ENCODE measurements around the gene AP1G1.

- TF ChIP-seq, protein P1, sequence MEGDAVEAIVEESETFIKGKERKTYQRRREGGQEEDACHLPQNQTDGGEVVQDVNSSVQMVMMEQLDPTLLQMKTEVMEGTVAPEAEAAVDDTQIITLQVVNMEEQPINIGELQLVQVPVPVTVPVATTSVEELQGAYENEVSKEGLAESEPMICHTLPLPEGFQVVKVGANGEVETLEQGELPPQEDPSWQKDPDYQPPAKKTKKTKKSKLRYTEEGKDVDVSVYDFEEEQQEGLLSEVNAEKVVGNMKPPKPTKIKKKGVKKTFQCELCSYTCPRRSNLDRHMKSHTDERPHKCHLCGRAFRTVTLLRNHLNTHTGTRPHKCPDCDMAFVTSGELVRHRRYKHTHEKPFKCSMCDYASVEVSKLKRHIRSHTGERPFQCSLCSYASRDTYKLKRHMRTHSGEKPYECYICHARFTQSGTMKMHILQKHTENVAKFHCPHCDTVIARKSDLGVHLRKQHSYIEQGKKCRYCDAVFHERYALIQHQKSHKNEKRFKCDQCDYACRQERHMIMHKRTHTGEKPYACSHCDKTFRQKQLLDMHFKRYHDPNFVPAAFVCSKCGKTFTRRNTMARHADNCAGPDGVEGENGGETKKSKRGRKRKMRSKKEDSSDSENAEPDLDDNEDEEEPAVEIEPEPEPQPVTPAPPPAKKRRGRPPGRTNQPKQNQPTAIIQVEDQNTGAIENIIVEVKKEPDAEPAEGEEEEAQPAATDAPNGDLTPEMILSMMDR (IDR thresholded peaks at IDR 0.05), result no peak
- no peak for TF ChIP-seq EP300 (IDR thresholded peaks at IDR 0.05)
- TF ChIP-seq POLR2A (IDR thresholded peaks at IDR 0.05), result no peak
- TF ChIP-seq POLR2AphosphoS5 (IDR thresholded peaks at IDR 0.05), result no peak
These were observed 50.3 kb downstream of the AP1G1 start for GRCh38 chr16:71758293-71758760.
